ENCODE results near the gene SEC16A. TPM values are rescaled to one million over a fixed set of nuclear protein-coding genes. Genes with fewer than 3 reads are reported as not detected.
"Not testable (repeated sequence)": the region's sequence is repeated elsewhere in the genome, so short reads cannot be mapped to it uniquely, and the experiment has no call there.

Gene SEC16A
- total RNA-seq, 1 donor = 38.4 TPM

GRCh38 chr9:136429683-136430491 is 53.0 kb downstream of the SEC16A start:
- no peaks in the 10 kb centered on the region for H3K4me1 ChIP-seq (ENCODE audit: insufficient read depth, low read length)
- TF ChIP-seq CTCF (IDR thresholded peaks at IDR 0.05; ENCODE audit: extremely low read depth, low read depth, low read length) = no peak
- no peak overlapping the region for H3K27ac ChIP-seq (ENCODE audit: low read depth, low read length)
- H4K20me1 ChIP-seq (ENCODE audit: insufficient read depth, low read length) = peaks cover 5% of the 10 kb centered on the region
- H3K4me2 ChIP-seq (ENCODE audit: insufficient read depth, low read length) = no peak overlapping the region
- peaks cover 12% of the 10 kb centered on the region for H3K79me2 ChIP-seq (ENCODE audit: insufficient read depth, low read length)
- peaks cover 14% of the 10 kb centered on the region for H3K36me3 ChIP-seq (ENCODE audit: insufficient read depth, low read length)
- no peak overlapping the region for H2AFZ ChIP-seq (ENCODE audit: low read length)
- no peaks in the 10 kb centered on the region for H3K9me3 ChIP-seq (ENCODE audit: low read depth, low read length)
- no peaks in the 10 kb centered on the region for H3K27me3 ChIP-seq (ENCODE audit: insufficient read depth, low read length)
- H3K4me3 ChIP-seq (ENCODE audit: insufficient read depth, low read length) = no peak overlapping the region
- no peak for DNase-seq (ENCODE audit: insufficient read length, low spot score, missing footprints)

- Histone ChIP-seq H4K20me1 (ENCODE audit: insufficient read depth, low read length) (no peaks in the 10 kb centered on the region), H3K4me2 (ENCODE audit: insufficient read depth, low read length) (no peak overlapping the region), H3K36me3 (ENCODE audit: insufficient read depth, low read length) (peaks cover 18% of the 10 kb centered on the region), H3K4me3 (ENCODE audit: insufficient read depth, low read length) (no peak overlapping the region), H3K27ac (ENCODE audit: low read depth, low read length) (no peak overlapping the region), H2AFZ (ENCODE audit: low read length) (no peak overlapping the region), H3K4me1 (ENCODE audit: insufficient read depth, low read length) (no peaks in the 10 kb centered on the region), H3K27me3 (ENCODE audit: insufficient read depth, low read length) (no peaks in the 10 kb centered on the region), H3K9me3 (ENCODE audit: low read depth, low read length) (no peaks in the 10 kb centered on the region), H3K79me2 (ENCODE audit: insufficient read depth, low read length) (peaks cover 5% of the 10 kb centered on the region)
- DNase-seq (ENCODE audit: insufficient read length, low spot score, missing footprints) = no peak
- TF ChIP-seq CTCF (IDR thresholded peaks at IDR 0.05; ENCODE audit: extremely low read depth, low read depth, low read length) = no peak
Measured at GRCh38 chr9:136429075-136429628, 53.7 kb downstream of the SEC16A start.

GRCh38 chr9:136426787-136427186 is 56.1 kb downstream of the SEC16A start:
- Histone ChIP-seq H3K4me3 (ENCODE audit: insufficient read depth, low read length) (no peak overlapping the region), H3K36me3 (ENCODE audit: insufficient read depth, low read length) (peaks cover 35% of the 10 kb centered on the region), H3K9me3 (ENCODE audit: low read depth, low read length) (no peaks in the 10 kb centered on the region), H4K20me1 (ENCODE audit: insufficient read depth, low read length) (no peaks in the 10 kb centered on the region), H2AFZ (ENCODE audit: low read length) (no peak overlapping the region), H3K4me2 (ENCODE audit: insufficient read depth, low read length) (no peak overlapping the region), H3K27ac (ENCODE audit: low read depth, low read length) (no peak overlapping the region), H3K27me3 (ENCODE audit: insufficient read depth, low read length) (no peaks in the 10 kb centered on the region), H3K79me2 (ENCODE audit: insufficient read depth, low read length) (no peaks in the 10 kb centered on the region), H3K4me1 (ENCODE audit: insufficient read depth, low read length) (no peaks in the 10 kb centered on the region)
- no peak for TF ChIP-seq CTCF (IDR thresholded peaks at IDR 0.05; ENCODE audit: extremely low read depth, low read depth, low read length)
- DNase-seq (ENCODE audit: insufficient read length, low spot score, missing footprints) = no peak

- H3K27me3 ChIP-seq (ENCODE audit: insufficient read depth, low read length); H3K9me3 ChIP-seq (ENCODE audit: low read depth, low read length); H3K4me2 ChIP-seq (ENCODE audit: insufficient read depth, low read length); H4K20me1 ChIP-seq (ENCODE audit: insufficient read depth, low read length); H3K4me3 ChIP-seq (ENCODE audit: insufficient read depth, low read length); DNase-seq (ENCODE audit: insufficient read length, low spot score, missing footprints); H2AFZ ChIP-seq (ENCODE audit: low read length); H3K27ac ChIP-seq (ENCODE audit: low read depth, low read length); H3K4me1 ChIP-seq (ENCODE audit: insufficient read depth, low read length); H3K79me2 ChIP-seq (ENCODE audit: insufficient read depth, low read length): not testable (repeated sequence)
- H3K36me3 ChIP-seq (ENCODE audit: insufficient read depth, low read length) = peaks cover 45% of the 10 kb centered on the region
Measured at GRCh38 chr9:136425367-136425766, 57.5 kb downstream of the SEC16A start.

Measured in osteoblast (primary cell).